WERI-Rb-1 (cell line): ENCODE measurements around the gene RABGAP1L.

ENCODE experiments used
- DNase-seq: peaks from one replicate; pipeline ENCODE4 v3.0.0-alpha.2; 2020
- H3K27ac ChIP-seq: fragments of 250-450 bp; sonication (Bioruptor Pico); 2 replicates; pipeline ENCODE4 v1.5.1; 2020; ENCODE audit warnings: mild to moderate bottlenecking, moderate library complexity
- H3K27me3 ChIP-seq: fragments of 250-450 bp; sonication (Bioruptor Pico); 2 replicates; pipeline ENCODE4 v1.5.1; 2021; ENCODE audit warnings: mild to moderate bottlenecking, low read depth, moderate library complexity; ENCODE audit not compliant: insufficient read depth, severe bottlenecking
- H3K36me3 ChIP-seq: fragments of 250-450 bp; sonication (Bioruptor Pico); 2 replicates; pipeline ENCODE4 v1.5.1; 2020; ENCODE audit warnings: mild to moderate bottlenecking, moderate library complexity
- H3K4me3 ChIP-seq: 2 replicates; pipeline ENCODE4 v1.5.1; 2011; ENCODE audit warnings: low read depth, mild to moderate bottlenecking, control low read depth, low read length
- H3K9me3 ChIP-seq: fragments of 250-450 bp; sonication (Bioruptor Pico); 2 replicates; pipeline ENCODE4 v1.5.1; 2021; ENCODE audit warnings: mild to moderate bottlenecking, moderate library complexity; ENCODE audit not compliant: severe bottlenecking
- TF ChIP-seq, protein P1 (sequence below): IDR thresholded peaks from 2 replicates; pipeline ENCODE4 v1.5.1; 2011; ENCODE audit warnings: low read depth, mild to moderate bottlenecking, control low read depth, inconsistent platforms, low read length

Gene RABGAP1L

GRCh38 chr1:174344162-174344561 lies 184.8 kb downstream of the RABGAP1L start:
- no peaks in the 10 kb centered on the region for H3K9me3 ChIP-seq
- TF ChIP-seq, protein P1, sequence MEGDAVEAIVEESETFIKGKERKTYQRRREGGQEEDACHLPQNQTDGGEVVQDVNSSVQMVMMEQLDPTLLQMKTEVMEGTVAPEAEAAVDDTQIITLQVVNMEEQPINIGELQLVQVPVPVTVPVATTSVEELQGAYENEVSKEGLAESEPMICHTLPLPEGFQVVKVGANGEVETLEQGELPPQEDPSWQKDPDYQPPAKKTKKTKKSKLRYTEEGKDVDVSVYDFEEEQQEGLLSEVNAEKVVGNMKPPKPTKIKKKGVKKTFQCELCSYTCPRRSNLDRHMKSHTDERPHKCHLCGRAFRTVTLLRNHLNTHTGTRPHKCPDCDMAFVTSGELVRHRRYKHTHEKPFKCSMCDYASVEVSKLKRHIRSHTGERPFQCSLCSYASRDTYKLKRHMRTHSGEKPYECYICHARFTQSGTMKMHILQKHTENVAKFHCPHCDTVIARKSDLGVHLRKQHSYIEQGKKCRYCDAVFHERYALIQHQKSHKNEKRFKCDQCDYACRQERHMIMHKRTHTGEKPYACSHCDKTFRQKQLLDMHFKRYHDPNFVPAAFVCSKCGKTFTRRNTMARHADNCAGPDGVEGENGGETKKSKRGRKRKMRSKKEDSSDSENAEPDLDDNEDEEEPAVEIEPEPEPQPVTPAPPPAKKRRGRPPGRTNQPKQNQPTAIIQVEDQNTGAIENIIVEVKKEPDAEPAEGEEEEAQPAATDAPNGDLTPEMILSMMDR, result no peak
- H3K27ac ChIP-seq, result no peak overlapping the region
- H3K36me3 ChIP-seq, result no peaks in the 10 kb centered on the region
- no peak overlapping the region for H3K4me3 ChIP-seq
- DNase-seq, result no peak
- no peaks in the 10 kb centered on the region for H3K27me3 ChIP-seq

- DNase-seq, result no peak
- no peaks in the 10 kb centered on the region for H3K36me3 ChIP-seq
- H3K27me3 ChIP-seq, result no peaks in the 10 kb centered on the region
- no peak overlapping the region for H3K4me3 ChIP-seq
- TF ChIP-seq, protein P1, result no peak
- H3K27ac ChIP-seq, result no peak overlapping the region
- H3K9me3 ChIP-seq, result no peaks in the 10 kb centered on the region
These were observed 192.8 kb downstream of the RABGAP1L start for GRCh38 chr1:174352117-174352516.

DNA sequence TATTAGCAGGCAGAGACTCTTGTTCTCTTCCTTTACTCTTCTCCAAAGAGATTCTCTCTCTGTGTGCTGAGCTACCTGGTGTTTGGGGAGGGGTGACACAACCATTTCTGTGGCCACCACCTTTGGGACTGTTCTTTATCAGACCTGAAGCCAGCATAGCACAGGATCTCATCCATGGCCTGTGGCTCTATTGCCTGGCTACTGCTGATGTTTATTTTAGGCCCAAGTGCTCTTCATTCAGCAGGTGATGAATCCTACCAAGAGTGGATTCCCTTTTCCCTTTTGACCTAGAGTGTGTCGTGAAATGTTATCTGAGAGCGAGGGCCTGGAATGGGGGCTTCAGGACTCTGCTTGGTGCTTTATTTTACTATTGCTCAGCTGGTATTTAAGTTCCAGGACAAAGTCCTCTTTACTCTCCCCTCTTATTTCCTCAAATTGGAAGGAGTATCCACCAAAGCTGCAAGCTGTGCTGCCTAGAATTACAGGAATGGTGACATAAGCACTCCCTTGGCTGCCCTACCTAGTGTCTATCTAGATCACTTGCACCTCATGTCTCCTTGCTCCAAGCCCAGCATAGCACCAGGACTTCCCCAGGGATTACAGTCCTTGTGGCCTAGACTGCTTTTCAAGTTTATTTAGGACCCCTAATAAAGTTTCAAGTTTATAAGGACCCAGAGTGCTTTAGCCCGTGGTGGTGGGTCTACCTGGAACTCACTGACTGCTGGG lies 193.7 kb downstream of the RABGAP1L start:
- Histone ChIP-seq H3K4me3 (no peak overlapping the region), H3K9me3 (no peaks in the 10 kb centered on the region), H3K27me3 (no peaks in the 10 kb centered on the region), H3K27ac (no peak overlapping the region), H3K36me3 (no peaks in the 10 kb centered on the region)
- DNase-seq, result no peak
- TF ChIP-seq, protein P1, result no peak

DNA sequence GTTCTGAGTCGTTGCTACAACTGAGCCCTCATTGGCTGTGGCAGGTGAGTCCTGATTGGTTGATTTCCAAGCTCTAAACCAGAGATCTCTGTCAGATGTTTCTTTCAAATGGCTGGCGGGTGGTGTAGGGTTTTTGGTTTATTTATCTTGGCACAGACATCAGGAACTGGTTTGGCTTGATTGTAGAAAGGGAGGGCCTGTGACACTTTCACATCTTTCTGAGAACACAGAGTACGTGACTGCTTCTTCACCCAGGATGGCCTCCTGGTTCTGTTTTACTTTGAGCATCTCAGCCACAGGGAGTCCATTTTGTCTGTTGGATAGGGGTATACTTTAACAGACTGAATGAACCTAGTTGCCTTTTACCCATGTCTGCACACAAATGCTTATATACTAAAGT lies 199.0 kb downstream of the RABGAP1L start:
- TF ChIP-seq, protein P1, result no peak
- Histone ChIP-seq H3K36me3 (no peaks in the 10 kb centered on the region), H3K4me3 (no peak overlapping the region), H3K27ac (no peak overlapping the region), H3K9me3 (no peaks in the 10 kb centered on the region), H3K27me3 (no peaks in the 10 kb centered on the region)
- no peak for DNase-seq

GRCh38 chr1:174358786-174359453 lies 199.6 kb downstream of the RABGAP1L start:
- TF ChIP-seq, protein P1, result no peak
- H3K27me3 ChIP-seq, result no peaks in the 10 kb centered on the region
- DNase-seq, result no peak
- H3K27ac ChIP-seq, result no peak overlapping the region
- H3K4me3 ChIP-seq, result no peak overlapping the region
- H3K9me3 ChIP-seq, result no peaks in the 10 kb centered on the region
- H3K36me3 ChIP-seq, result no peaks in the 10 kb centered on the region
